Tibial nerve (tissue), 3 donors: ENCODE data around the gene NCSTN.

Experiments used
- CTCF ChIP-seq, 5 experiments: fragments of 200-600 bp in 3 of 5; fragments of 450-650 bp in 2 of 5; sonication (generic) in 3 of 5; IDR thresholded peaks; one replicate each; pipeline ENCODE4 v1.5.1; 2016 to 2019; ENCODE audit warnings: antibody characterized with exemption in 5 of 5, mild to moderate bottlenecking in 3 of 5, moderate library complexity in 2 of 5
- POLR2A ChIP-seq, 2 donors: fragments of 450-650 bp; IDR thresholded peaks; one replicate each; pipeline ENCODE4 v1.6.1; 2017; ENCODE audit warnings: antibody characterized with exemption in 2 of 2, mild to moderate bottlenecking in 2 of 2, moderate library complexity in 2 of 2

GRCh38 chr1:160330119-160330518, 13.1 kb upstream of the NCSTN start:
- TF ChIP-seq CTCF (IDR thresholded peaks at IDR 0.05) (no peak), POLR2A (IDR thresholded peaks at IDR 0.05) (no peak)
